Esophagus muscularis mucosa (tissue), 4 donors: ENCODE measurements around the gene SPATA6L. TPM values are rescaled to one million over a fixed set of nuclear protein-coding genes. Genes with fewer than 3 reads are reported as not detected.

Experiments
- DNase-seq: peaks from one replicate; pipeline ENCODE4 v3.0.0-alpha.2; 2017; ENCODE audit errors: extremely low spot score
- H3K27ac ChIP-seq, 4 donors: fragments of 200-600 bp; sonication (generic); replicated peaks in 1 of 4; 1 replicate in 3 of 4; 2 replicates in 1 of 4; pipeline ENCODE4 v1.5.1; 2016 to 2019; ENCODE audit warnings: mild to moderate bottlenecking in 1 of 4
- H3K27me3 ChIP-seq, 4 donors: fragments of 200-600 bp; sonication (generic); one replicate each; pipeline versions ENCODE4 v1.5.1 to v1.6.0; 2016 to 2019
- H3K36me3 ChIP-seq, 4 donors: fragments of 200-600 bp; sonication (generic); one replicate each; pipeline ENCODE4 v1.5.1; 2016 to 2019
- H3K4me1 ChIP-seq, 4 donors: fragments of 200-600 bp; sonication (generic); one replicate each; pipeline ENCODE4 v1.5.1; 2016 to 2019
- H3K4me3 ChIP-seq, 4 donors: fragments of 200-600 bp; sonication (generic); 1 replicate in 2 of 4; 2 replicates in 2 of 4; pipeline ENCODE4 v1.5.1; 2016 to 2019; ENCODE audit warnings: mild to moderate bottlenecking in 4 of 4, moderate library complexity in 1 of 4
- H3K9me3 ChIP-seq, 4 donors: fragments of 200-600 bp; sonication (generic); 1 replicate in 3 of 4; 2 replicates in 1 of 4; pipeline ENCODE4 v1.5.1; 2016 to 2019
- CTCF ChIP-seq, 3 experiments: fragments of 200-600 bp in 2 of 3; fragments of 450-650 bp in 1 of 3; sonication (generic) in 2 of 3; IDR thresholded peaks; one replicate each; pipeline ENCODE4 v1.5.1; 2017 to 2019; ENCODE audit warnings: antibody characterized with exemption in 3 of 3, mild to moderate bottlenecking in 2 of 3, moderate library complexity in 1 of 3
- EP300 ChIP-seq: sonication (generic); formaldehyde crosslinking; IDR thresholded peaks from one replicate; pipeline ENCODE4 v1.6.1; 2017; ENCODE audit warnings: antibody characterized with exemption
- POLR2A ChIP-seq: fragments of 450-650 bp; IDR thresholded peaks from one replicate; pipeline ENCODE4 v1.6.1; 2017; ENCODE audit warnings: antibody characterized with exemption, moderate library complexity, mild to moderate bottlenecking, low read depth
- POLR2AphosphoS5 ChIP-seq, 2 donors: sonication (generic); formaldehyde crosslinking; IDR thresholded peaks; one replicate each; pipeline ENCODE4 v1.6.1; 2017; ENCODE audit warnings: antibody characterized with exemption in 2 of 2
- WGBS: methylation state at CpG from one replicate; pipeline ENCODE4 v1.1.5; 2018; 5-methylcytosine and 5-hydroxymethylcytosine counted together
- intact Hi-C: fragments of 100-400 bp; cut with DNase I; formaldehyde crosslinking; loops from one replicate; pipeline ENCODE4 v1.15.1; 2023
- total RNA-seq, 4 donors: library from RNA; depleted of rRNA; stranded (reverse); fragments of >200 nt; gene quantifications; one replicate each; pipeline versions ENCODE4 v1.1.0 to v1.2.1, GENCODE V29; 2016

The SPATA6L gene
- total RNA-seq, 4 donors from 2014 or later = 0.23 to 1.7 (median 1.1) TPM

DNA sequence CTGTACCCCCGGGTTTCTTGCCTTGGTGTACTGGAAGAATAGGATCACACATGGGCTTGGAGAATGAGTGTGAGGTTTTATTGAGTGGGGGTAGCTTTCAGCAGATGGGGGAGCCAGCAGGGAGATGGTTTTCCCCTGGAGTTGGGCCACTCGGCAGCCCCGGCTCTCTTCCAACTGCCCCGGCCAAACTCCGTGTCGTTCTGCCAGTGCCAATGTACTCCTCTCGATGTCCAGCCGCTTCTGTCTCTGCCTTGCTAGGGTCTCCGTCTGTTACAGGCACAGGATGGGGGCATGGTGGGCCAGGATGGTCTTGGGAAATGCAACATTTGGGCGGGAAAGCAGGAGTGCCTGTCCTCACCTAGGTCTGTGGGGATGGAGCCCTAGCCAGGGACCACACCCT lies 11.7 kb downstream of the SPATA6L start:
- TF ChIP-seq POLR2A = no peak
- no peak for TF ChIP-seq POLR2AphosphoS5 (IDR thresholded peaks at IDR 0.05)
- no peak for TF ChIP-seq CTCF (IDR thresholded peaks at IDR 0.05)
- no peak for TF ChIP-seq EP300
- Histone ChIP-seq H3K4me3 (no peak overlapping the region), H3K27me3 (no peaks in the 10 kb centered on the region), H3K4me1 (no peaks in the 10 kb centered on the region), H3K27ac (no peak overlapping the region), H3K9me3 (no peaks in the 10 kb centered on the region), H3K36me3 (no peaks in the 10 kb centered on the region)
- intact Hi-C loops = no loop called here
- WGBS = 77% methylated on average over 8 of the region's 10 CpGs
- DNase-seq = no peak

DNA sequence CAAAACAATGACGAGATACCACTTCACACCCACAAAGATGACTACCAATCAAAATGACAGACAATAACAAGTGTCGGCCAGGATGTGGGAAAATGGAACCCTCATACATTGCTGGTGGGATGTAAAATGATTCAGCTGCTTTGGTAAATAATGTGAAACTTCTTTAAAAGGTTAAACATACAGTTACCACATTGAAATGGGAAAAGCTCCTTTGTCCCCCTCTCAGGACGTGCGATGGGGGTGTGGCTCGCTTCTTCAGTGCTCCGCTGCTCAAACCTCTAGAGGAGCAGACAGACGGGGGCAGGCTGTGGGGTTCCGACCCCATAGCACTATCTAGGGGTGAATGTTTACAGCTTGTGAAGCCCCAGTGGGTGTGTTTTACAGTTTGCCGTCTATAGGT lies 12.2 kb downstream of the SPATA6L start:
- Histone ChIP-seq H3K27ac (no peak overlapping the region), H3K27me3 (no peaks in the 10 kb centered on the region), H3K9me3 (no peaks in the 10 kb centered on the region), H3K36me3 (no peaks in the 10 kb centered on the region), H3K4me3 (no peak overlapping the region), H3K4me1 (no peaks in the 10 kb centered on the region)
- intact Hi-C loops = no loop called here
- 82% methylated on average over 9 of the region's 9 CpGs for WGBS
- no peak for TF ChIP-seq POLR2A
- TF ChIP-seq POLR2AphosphoS5 (IDR thresholded peaks at IDR 0.05) = no peak
- no peak for TF ChIP-seq EP300
- no peak for TF ChIP-seq CTCF (IDR thresholded peaks at IDR 0.05)
- DNase-seq = no peak

- H3K4me1 ChIP-seq = peaks cover 0 to 7% (median 6%) of the 10 kb centered on the region in 4 donors
- no peak for DNase-seq
- no peak overlapping the region for H3K27ac ChIP-seq
- no peaks in the 10 kb centered on the region for H3K27me3 ChIP-seq
- TF ChIP-seq EP300 = no peak
- H3K9me3 ChIP-seq = no peaks in the 10 kb centered on the region
- no peaks in the 10 kb centered on the region for H3K36me3 ChIP-seq
- intact Hi-C loops = no loop called here
- no peak overlapping the region for H3K4me3 ChIP-seq
- WGBS = 92% methylated on average over 2 of the region's 2 CpGs
Measured at GRCh38 chr9:4642351-4642750, 23.9 kb downstream of the SPATA6L start.

GRCh38 chr9:4640027-4640426 lies 26.3 kb downstream of the SPATA6L start:
- 49% methylated on average over 2 of the region's 2 CpGs for WGBS
- intact Hi-C loops = loop anchor here (2.0 kb wide), 1 partner anchor 257 kb away; no protein-coding TSS in a partner anchor
- TF ChIP-seq POLR2A (no peak), POLR2AphosphoS5 (IDR thresholded peaks at IDR 0.05) (no peak), EP300 (no peak), CTCF (IDR thresholded peaks at IDR 0.05) (peak; percentile 56 to 62 (median 61))

DNA sequence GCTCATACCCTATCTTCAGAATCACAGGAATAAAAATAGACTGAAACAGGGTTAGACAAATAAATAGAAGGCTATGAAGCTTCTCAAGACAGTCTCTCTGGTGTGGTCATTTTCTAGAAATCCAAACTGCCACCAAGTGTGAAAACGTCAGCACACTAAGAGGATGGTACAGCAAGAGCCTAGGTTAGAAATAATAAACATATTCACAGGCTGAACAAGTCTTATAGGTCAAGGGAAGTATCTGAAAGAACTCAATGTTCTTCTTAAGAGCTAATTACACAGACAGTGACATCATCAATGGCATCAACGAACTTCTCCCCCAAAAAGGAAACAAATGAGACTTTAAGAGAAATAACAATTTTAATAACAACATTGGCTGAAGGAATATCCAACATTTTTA lies 26.9 kb downstream of the SPATA6L start:
- Histone ChIP-seq H3K27ac (no peak overlapping the region), H3K4me1 (peaks cover 0 to 7% (median 6%) of the 10 kb centered on the region in 4 donors), H3K36me3 (no peaks in the 10 kb centered on the region), H3K4me3 (no peak overlapping the region), H3K27me3 (no peaks in the 10 kb centered on the region), H3K9me3 (no peaks in the 10 kb centered on the region)
- intact Hi-C loops = loop anchor here (10.0 kb wide), 1 partner anchor 325 kb away; no protein-coding TSS in a partner anchor
- WGBS = 52% methylated on average over 2 of the region's 2 CpGs
- DNase-seq = no peak
- TF ChIP-seq CTCF (IDR thresholded peaks at IDR 0.05) (no peak), POLR2AphosphoS5 (IDR thresholded peaks at IDR 0.05) (no peak), POLR2A (no peak), EP300 (no peak)

More at GRCh38 chr9:4640027-4640426, 26.3 kb downstream of the SPATA6L start:
- DNase-seq = no peak
- Histone ChIP-seq H3K4me1 (peaks cover 0 to 7% (median 6%) of the 10 kb centered on the region in 4 donors), H3K27ac (no peak overlapping the region), H3K27me3 (no peaks in the 10 kb centered on the region), H3K36me3 (no peaks in the 10 kb centered on the region), H3K9me3 (no peaks in the 10 kb centered on the region), H3K4me3 (no peak overlapping the region)
